T47D (cell line): ENCODE results near the gene CCDC88A.
"Not testable (repeated sequence)": the region's sequence is repeated elsewhere in the genome, so short reads cannot be mapped to it uniquely, and the experiment has no call there.

Experiments
- DNase-seq, 2 experiments: peaks; one replicate each; pipeline versions ENCODE4 v3.0.0 to v3.0.0-alpha.2; 2011 to 2012; ENCODE audit warnings: low read depth in 1 of 2, low spot score in 1 of 2
- JUND ChIP-seq: IDR thresholded peaks from 2 replicates; pipeline ENCODE4 v1.6.1; 2012; ENCODE audit warnings: low read depth
- in situ Hi-C: cut with HindIII; loops from 2 replicates; pipeline ENCODE4 v1.10.0; 2016; ENCODE audit warnings: low sequenced_read_pairs, low pct_unique_long_range_greater_than_20kb

CCDC88A gene

GRCh38 chr2:55268288-55268906 lies 151.3 kb downstream of the CCDC88A start:
- peak in 1 of 2 experiments; percentile 4 for DNase-seq
- no peak for TF ChIP-seq JUND
- in situ Hi-C loops = no loop called here

GRCh38 chr2:55259586-55259985 lies 160.1 kb downstream of the CCDC88A start:
- in situ Hi-C loops, DNase-seq: not testable (repeated sequence)

GRCh38 chr2:55252832-55253231 lies 166.8 kb downstream of the CCDC88A start:
- DNase-seq = no peak
- in situ Hi-C loops = no loop called here
- TF ChIP-seq JUND = no peak

GRCh38 chr2:55247025-55247424 lies 172.6 kb downstream of the CCDC88A start:
- DNase-seq = no peak
- TF ChIP-seq JUND = no peak
- in situ Hi-C loops = no loop called here

GRCh38 chr2:55245411-55245810 lies 174.2 kb downstream of the CCDC88A start:
- no peak for DNase-seq
- no peak for TF ChIP-seq JUND
- in situ Hi-C loops = no loop called here

GRCh38 chr2:55242617-55243016 lies 177.0 kb downstream of the CCDC88A start:
- in situ Hi-C loops = no loop called here
- DNase-seq = no peak
- TF ChIP-seq JUND = no peak

- in situ Hi-C loops, DNase-seq: not testable (repeated sequence)
These were observed 178.1 kb downstream of the CCDC88A start for GRCh38 chr2:55241582-55241981.

GRCh38 chr2:55239656-55240222 lies 179.9 kb downstream of the CCDC88A start:
- TF ChIP-seq JUND = no peak
- in situ Hi-C loops = no loop called here
- DNase-seq = no peak
